K562 (cell line): ENCODE results near the gene PLK1. TPM values are rescaled to one million over a fixed set of nuclear protein-coding genes. Genes with fewer than 3 reads are reported as not detected.

Experiments
- ATAC-seq: fragments of 200-7000 bp; cut with Tn5 transposase; 3 replicates; pipeline ENCODE4 v1.9.1; 2020; ENCODE audit warnings: moderate library complexity
- BruUV-seq: library from RNA; stranded (reverse); fragments of 400-500 nt; replicated peaks from 2 replicates; lab custom pipeline; 2021; lab: Mats Ljungman, UMichigan
- CTCF ChIA-PET: fragments of 300-600 bp; formaldehyde crosslinking; extraction: SDS; loops from one replicate; lab custom pipeline; 2021; ENCODE audit warnings: low intra/inter-chr PET ratio; lab: Yijun Ruan, JAX
- POLR2A ChIA-PET: fragments of 300-600, 350-650 bp; sonication (Branson Sonifier 250); formaldehyde crosslinking; extraction: SDS; loops from one replicate; lab custom pipeline; 2021; ENCODE audit warnings: antibody characterized with exemption, inconsistent platforms; lab: Yijun Ruan, JAX
- DNase-seq, 4 experiments: peaks; one replicate each; pipeline versions ENCODE4 v3.0.0 to v3.0.0-alpha.2; 2011 to 2018; ENCODE audit warnings: low spot score in 3 of 4, mixed read lengths in 3 of 4; ENCODE audit errors: extremely low read depth in 1 of 4
- FAIRE-seq: peaks from 2 replicates; lab custom pipeline; 2011; peaks lifted over from hg19 to GRCh38; lab: Jason Lieb, UNC
- H2AFZ ChIP-seq: 2 replicates; pipeline ENCODE4 v1.6.0; 2011; ENCODE audit warnings: low read depth, low read length, control low read depth, inconsistent platforms
- H3K27ac ChIP-seq: fragments of 200-600 bp; 3 replicates; pipeline ENCODE4 v1.8.0; 2011; ENCODE audit warnings: low read depth, mild to moderate bottlenecking, control low read depth, inconsistent platforms, low read length, moderate library complexity, mixed read lengths; ENCODE audit errors: extremely low read depth
- H3K27me3 ChIP-seq, 2 experiments: fragments of 300-600 bp in 1 of 2; 2 replicates in 1 of 2; 3 replicates in 1 of 2; pipeline versions ENCODE4 v1.6.0 to v1.8.0; 2011; ENCODE audit warnings: inconsistent platforms in 2 of 2, low read length in 2 of 2, mild to moderate bottlenecking in 1 of 2, mixed read lengths in 1 of 2, moderate library complexity in 1 of 2; ENCODE audit not compliant: control insufficient read depth in 2 of 2, insufficient read depth in 2 of 2
- H3K36me3 ChIP-seq: fragments of 300-600 bp; 3 replicates; pipeline ENCODE4 v1.8.0; 2011; ENCODE audit warnings: mild to moderate bottlenecking, low read length, inconsistent platforms; ENCODE audit not compliant: control insufficient read depth, insufficient read depth
- H3K4me1 ChIP-seq, 2 experiments: fragments of 200-600 bp in 1 of 2; replicated peaks in 1 of 2; 2 replicates in 1 of 2; 3 replicates in 1 of 2; pipeline versions ENCODE4 v1.5.1 to v1.8.0; 2011; ENCODE audit warnings: inconsistent platforms in 2 of 2, low read length in 2 of 2, mild to moderate bottlenecking in 1 of 2, mixed read lengths in 1 of 2, moderate library complexity in 1 of 2; ENCODE audit not compliant: control insufficient read depth in 2 of 2, insufficient read depth in 2 of 2
- H3K4me2 ChIP-seq: 2 replicates; pipeline ENCODE4 v1.6.1; 2011; ENCODE audit warnings: low read length, control low read depth, inconsistent platforms, mixed read lengths; ENCODE audit not compliant: insufficient read depth
- H3K4me3 ChIP-seq: fragments of 200-600 bp; sonication (generic), shearing (Covaris generic); 2 replicates; pipeline ENCODE4 v1.5.1; 2016; ENCODE audit warnings: control low read depth, inconsistent platforms
- H3K79me2 ChIP-seq: fragments of 200-600 bp; 3 replicates; pipeline ENCODE4 v1.8.0; 2011; ENCODE audit warnings: low read length, inconsistent platforms; ENCODE audit not compliant: control insufficient read depth, insufficient read depth
- H3K9ac ChIP-seq, 2 experiments: 2 replicates each; pipeline versions ENCODE4 v1.6.0 to v1.6.1; 2011; ENCODE audit warnings: low read depth in 2 of 2, low read length in 2 of 2, control low read depth in 1 of 2, inconsistent platforms in 1 of 2, mild to moderate bottlenecking in 1 of 2, mixed read lengths in 1 of 2; ENCODE audit not compliant: insufficient read depth in 1 of 2
- H3K9me1 ChIP-seq: one replicate; pipeline ENCODE4 v1.6.0; 2011; ENCODE audit warnings: inconsistent platforms, mild to moderate bottlenecking, low read length, moderate library complexity; ENCODE audit not compliant: control insufficient read depth, insufficient read depth
- H3K9me3 ChIP-seq: replicated peaks from 2 replicates; pipeline ENCODE4 v1.5.1; 2011; ENCODE audit warnings: low read depth, low read length, inconsistent platforms; ENCODE audit not compliant: control insufficient read depth, insufficient read depth
- H4K20me1 ChIP-seq: replicated peaks from 2 replicates; pipeline ENCODE4 v1.6.1; 2011; ENCODE audit warnings: low read length, inconsistent platforms, mixed read lengths; ENCODE audit not compliant: control insufficient read depth, insufficient read depth
- ETV6 ChIP-seq, 3 experiments: fragments of 150-350 bp in 1 of 3; sonication (generic) in 1 of 3; formaldehyde crosslinking in 1 of 3; IDR thresholded peaks; 2 replicates each; pipeline versions ENCODE4 v1.6.1 to v1.8.0; 2014 to 2022; ENCODE audit warnings: borderline replicate concordance in 2 of 3, low read depth in 2 of 3, antibody characterized with exemption in 1 of 3, low read length in 1 of 3, mild to moderate bottlenecking in 1 of 3, missing genetic modification reagents in 1 of 3
- SRSF3 ChIP-seq: fragments of 200-400 bp; formaldehyde crosslinking; IDR thresholded peaks from 2 replicates; pipeline ENCODE4 v1.6.1; 2016; ENCODE audit warnings: mild to moderate bottlenecking, low read length, moderate library complexity; ENCODE audit not compliant: insufficient read depth
- TARDBP ChIP-seq: fragments of 450-650 bp; IDR thresholded peaks from 2 replicates; pipeline ENCODE4 v1.6.1; 2016
- ZMIZ1 ChIP-seq, 2 experiments: fragments of 150-350 bp in 1 of 2; IDR thresholded peaks; 2 replicates each; pipeline ENCODE4 v1.6.1; 2012 to 2016; ENCODE audit warnings: low read depth in 2 of 2, low read length in 2 of 2, mild to moderate bottlenecking in 1 of 2, moderate library complexity in 1 of 2
- ZNF407 ChIP-seq: fragments of 450-650 bp; IDR thresholded peaks from 2 replicates; pipeline ENCODE4 v1.6.1; 2016; ENCODE audit warnings: low read depth
- WGBS: fragments of 100-300 bp; shearing (Covaris generic); methylation state at CpG from one replicate; pipeline ENCODE4 v1.1.6; 2016; ENCODE audit warnings: low coverage, mixed read lengths; ENCODE audit not compliant: insufficient coverage; ENCODE audit errors: missing lambda C conversion rate; 5-methylcytosine and 5-hydroxymethylcytosine counted together
- in situ Hi-C: fragments of 300-500 bp; cut with MboI; formaldehyde crosslinking; loops from 4 replicates; pipeline ENCODE4 v1.15.0; 2018; ENCODE audit warnings: inconsistent platforms, mixed read lengths
- intact Hi-C: fragments of 100-400 bp; cut with micrococcal nuclease; formaldehyde crosslinking; loops from 2 replicates; pipeline ENCODE4 v1.14.2; 2022
- polyA plus RNA-seq, 8 experiments: library from polyadenylated mRNA; depleted of rRNA in 4 of 8; stranded (reverse) in 5 of 8; unstranded in 3 of 8; fragments of >200 nt; fragmentation: Nextera tagmentation in 2 of 8; fragmentation: Illumina TruSeq in 1 of 8; extraction: Ambion mirVana in 2 of 8; extraction: Trizol in 1 of 8; gene quantifications; 2 replicates each; pipeline versions ENCODE4 v1.2.1 to v1.2.3, GENCODE V29; 2011 to 2014; ENCODE audit warnings: inconsistent platforms in 1 of 8, missing spikeins in 1 of 8
- total RNA-seq, 7 experiments: library from RNA; depleted of rRNA in 6 of 7; stranded (reverse); fragments of >200 nt in 6 of 7; fragmentation: Illumina TruSeq in 2 of 7; extraction: Trizol in 2 of 7; gene quantifications; 2 replicates each; pipeline versions ENCODE4 v1.2.1 to v1.2.3, GENCODE V29; 2011 to 2021; ENCODE audit warnings: low replicate concordance in 1 of 7

The PLK1 gene
- total and polyA plus RNA-seq, 9 of the 15 experiments (the other 6 are each of a cell fraction or from before 2014, with no cell fraction given) = 13.6 to 212 (median 45.5) TPM

- TF ChIP-seq ETV6 (IDR thresholded peaks at IDR 0.05; ENCODE audit: borderline replicate concordance in 1 of 2, low read depth in 2 of 2, low read length in 1 of 2) (no peak), ETV6 (CRISPR knock-in tag; IDR thresholded peaks at IDR 0.05; ENCODE audit: borderline replicate concordance) (no peak)
These were observed 14.8 kb upstream of the PLK1 start (continued) for GRCh38 chr16:23663918-23664317.

- DNase-seq (peak in 1 of 4 experiments; percentile 38), FAIRE-seq (no peak), ATAC-seq (peak; percentile 76)
- peak overlapping the region; percentile 22; the same call in 1 of the 2 replicates for H2AFZ ChIP-seq
- no peaks in the 10 kb centered on the region for H3K79me2 ChIP-seq
- peaks cover 10% of the 10 kb centered on the region; the same call in 1 of the 2 replicates for H4K20me1 ChIP-seq
- intact Hi-C loops (no loop called here), in situ Hi-C loops (no loop called here)
- H3K27me3 ChIP-seq = no peaks in the 10 kb centered on the region
- H3K36me3 ChIP-seq = peaks cover 94% of the 10 kb centered on the region
- no peak overlapping the region for H3K4me3 ChIP-seq
- peak overlapping the region; percentile 57; the same call in 1 of the 2 replicates for H3K4me2 ChIP-seq
- ChIA-PET POLR2A (interaction anchor here (0.9 to 4.0 kb wide), 6 partner anchors 11 to 109 kb away, joined by 3 to 66 read pairs (median 4); partner anchors contain the start of genes PLK1 and UBFD1), CTCF (no interaction called here)
- H3K9me1 ChIP-seq = no peaks in the 10 kb centered on the region
- peak overlapping the region in 1 of 2 experiments; percentile 9; a peak in 1 of 4 replicates for H3K9ac ChIP-seq
- WGBS = 28% methylated on average over 7 of the region's 7 CpGs
- peak overlapping the region; percentile 53 for H3K27ac ChIP-seq
- H3K4me1 ChIP-seq = peaks cover 4 to 24% of the 10 kb centered on the region in 2 experiments; a peak in 3 of 5 replicates
- BruUV-seq = no TSS peak
- H3K9me3 ChIP-seq = no peaks in the 10 kb centered on the region
- TF ChIP-seq ZNF407 (no peak), TARDBP (no peak), SRSF3 (no peak), ZMIZ1 (IDR thresholded peaks at IDR 0.05; ENCODE audit: low read depth in 2 of 2, low read length in 2 of 2) (no peak)
These were observed 11.9 kb upstream of the PLK1 start for GRCh38 chr16:23666571-23667354.
